ENCODE data around the gene SUPT7L.
"Not testable (repeated sequence)": the region's sequence is repeated elsewhere in the genome, so short reads cannot be mapped to it uniquely, and the experiment has no call there.

- TF ChIP-seq, protein P1, sequence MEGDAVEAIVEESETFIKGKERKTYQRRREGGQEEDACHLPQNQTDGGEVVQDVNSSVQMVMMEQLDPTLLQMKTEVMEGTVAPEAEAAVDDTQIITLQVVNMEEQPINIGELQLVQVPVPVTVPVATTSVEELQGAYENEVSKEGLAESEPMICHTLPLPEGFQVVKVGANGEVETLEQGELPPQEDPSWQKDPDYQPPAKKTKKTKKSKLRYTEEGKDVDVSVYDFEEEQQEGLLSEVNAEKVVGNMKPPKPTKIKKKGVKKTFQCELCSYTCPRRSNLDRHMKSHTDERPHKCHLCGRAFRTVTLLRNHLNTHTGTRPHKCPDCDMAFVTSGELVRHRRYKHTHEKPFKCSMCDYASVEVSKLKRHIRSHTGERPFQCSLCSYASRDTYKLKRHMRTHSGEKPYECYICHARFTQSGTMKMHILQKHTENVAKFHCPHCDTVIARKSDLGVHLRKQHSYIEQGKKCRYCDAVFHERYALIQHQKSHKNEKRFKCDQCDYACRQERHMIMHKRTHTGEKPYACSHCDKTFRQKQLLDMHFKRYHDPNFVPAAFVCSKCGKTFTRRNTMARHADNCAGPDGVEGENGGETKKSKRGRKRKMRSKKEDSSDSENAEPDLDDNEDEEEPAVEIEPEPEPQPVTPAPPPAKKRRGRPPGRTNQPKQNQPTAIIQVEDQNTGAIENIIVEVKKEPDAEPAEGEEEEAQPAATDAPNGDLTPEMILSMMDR (conservative IDR thresholded peaks at IDR 0.05), result not testable (repeated sequence)
- not testable (repeated sequence) for TF ChIP-seq ZFX (IDR thresholded peaks at IDR 0.05)
Measured at GRCh38 chr2:27630257-27630656, 33.2 kb downstream of the SUPT7L start.
